GM19452 (cell line): Measurements from ENCODE around the gene CPEB4.

Experiments
- ATAC-seq: cut with Tn5 transposase; IDR thresholded peaks from one replicate; pipeline ENCODE4 v1.9.1; 2021; ENCODE audit not compliant: unreplicated experiment

Gene CPEB4

DNA sequence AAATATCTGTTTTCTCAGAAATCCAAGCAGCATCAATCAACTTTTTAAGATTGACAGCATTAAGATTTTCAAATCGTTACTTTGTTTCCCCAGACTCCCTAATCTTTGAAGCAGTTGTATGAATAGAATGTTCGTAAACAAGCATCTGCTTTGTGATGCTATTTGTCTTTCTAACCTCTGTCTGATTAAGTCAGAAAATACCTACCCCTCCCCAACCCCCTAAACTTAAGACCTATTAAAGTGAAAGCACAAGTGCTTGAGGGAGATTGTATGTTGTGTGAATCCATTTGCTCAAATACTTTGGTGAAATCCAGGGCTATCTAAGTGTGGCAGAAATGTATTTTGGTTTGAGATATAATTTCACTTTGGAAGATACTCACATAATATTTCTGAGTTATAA, 53.0 kb downstream of the CPEB4 start:
- ATAC-seq = no peak

DNA sequence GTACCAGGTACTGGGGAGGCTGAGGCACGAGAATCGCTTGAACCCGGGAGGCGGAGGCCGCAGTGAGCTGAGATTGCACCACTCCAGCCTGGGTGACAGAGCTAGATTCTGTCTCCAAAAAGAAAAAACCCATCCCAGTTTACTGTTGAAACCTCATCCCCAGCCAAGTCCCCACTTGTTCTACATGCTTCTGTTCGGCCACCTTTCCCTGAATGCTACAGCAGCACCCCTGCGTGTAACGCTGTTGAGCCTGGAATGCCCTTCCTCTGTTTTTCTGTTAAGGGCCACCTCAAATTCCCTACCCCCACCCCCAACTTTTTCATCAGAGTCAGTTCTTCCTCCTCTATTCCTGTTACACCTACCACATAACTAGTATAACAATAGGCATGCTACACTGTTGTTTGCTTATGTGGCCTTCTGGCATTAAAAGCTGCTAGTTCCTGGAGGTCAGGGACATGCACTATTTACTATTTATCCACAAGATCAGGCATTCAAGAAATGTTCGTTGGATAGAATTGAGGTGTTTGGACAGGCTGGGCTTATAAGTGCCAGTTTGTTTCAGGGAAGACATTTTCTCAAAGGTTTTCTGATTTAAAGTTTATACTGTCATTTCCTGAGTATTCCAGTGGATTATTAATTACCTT, 53.7 kb downstream of the CPEB4 start:
- no peak for ATAC-seq

GRCh38 chr5:173944511-173944910, 56.4 kb downstream of the CPEB4 start:
- ATAC-seq = no peak

DNA sequence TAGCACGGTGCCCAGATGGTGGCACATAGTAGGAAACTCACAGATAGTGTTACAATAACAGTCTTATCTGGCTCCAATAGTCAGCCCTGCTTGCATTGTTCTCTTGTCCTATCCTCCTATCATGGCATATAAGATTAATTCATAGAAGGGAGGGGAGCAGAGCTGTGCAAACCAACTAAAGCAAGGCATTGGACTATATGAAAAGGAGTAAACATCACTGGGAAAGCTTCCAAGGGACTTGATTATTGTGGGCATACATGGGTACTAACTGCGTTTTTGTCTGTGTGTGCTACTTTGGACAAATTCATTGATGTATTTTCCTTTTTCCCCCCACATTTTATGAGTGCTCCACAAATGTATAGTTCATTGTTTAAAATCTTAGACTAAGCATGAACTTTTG, 57.0 kb downstream of the CPEB4 start:
- no peak for ATAC-seq

DNA sequence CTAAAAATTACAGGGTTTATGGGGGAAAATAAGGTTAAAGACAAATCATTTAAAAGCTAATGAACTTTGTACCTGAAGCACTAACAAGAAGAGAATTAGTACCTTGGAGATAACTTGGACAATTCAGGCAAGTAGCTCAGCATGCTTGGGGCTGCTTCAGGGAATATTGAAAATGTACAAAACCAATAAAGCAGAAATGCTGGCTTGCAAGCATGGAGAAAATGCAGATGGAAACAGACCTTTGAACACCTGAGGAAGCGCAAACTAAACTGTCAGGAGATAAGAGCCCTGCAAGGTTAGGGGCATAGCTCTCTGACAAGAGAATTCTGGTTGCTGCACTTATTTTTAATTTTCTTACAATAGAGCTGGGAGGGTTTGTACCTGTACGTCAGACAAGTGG, 58.2 kb downstream of the CPEB4 start:
- no peak for ATAC-seq

DNA sequence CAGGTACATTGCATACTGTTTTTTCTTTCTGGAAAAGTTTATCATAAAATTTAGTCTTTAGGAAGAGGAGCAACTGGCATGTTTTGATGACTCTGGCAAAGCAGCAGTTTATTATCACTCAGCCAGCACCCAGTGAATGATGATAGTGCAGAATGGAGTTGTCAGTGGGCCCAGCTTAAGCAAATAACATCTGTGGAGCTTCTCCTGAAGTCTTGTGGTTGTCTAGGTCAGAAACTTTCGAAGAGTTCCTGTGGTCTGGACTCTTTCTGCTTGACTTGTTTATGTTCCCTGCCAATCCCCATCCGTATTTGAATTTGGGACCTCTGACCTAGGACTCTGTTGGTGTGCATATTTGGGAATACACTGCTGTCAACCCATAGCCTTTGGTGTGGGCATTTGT, 62.7 kb downstream of the CPEB4 start:
- no peak for ATAC-seq

- no peak for ATAC-seq
These were observed 65.5 kb downstream of the CPEB4 start for GRCh38 chr5:173953528-173954090.

GRCh38 chr5:173954671-173955521, 66.7 kb downstream of the CPEB4 start:
- ATAC-seq = no peak

GRCh38 chr5:173960986-173961385, 72.8 kb downstream of the CPEB4 start:
- ATAC-seq = no peak

GRCh38 chr5:173961418-173961817, 73.3 kb downstream of the CPEB4 start:
- ATAC-seq = no peak

- no peak for ATAC-seq
These were observed 74.4 kb downstream of the CPEB4 start for GRCh38 chr5:173962436-173962972.

GRCh38 chr5:173963182-173963838, 75.2 kb downstream of the CPEB4 start:
- no peak for ATAC-seq

DNA sequence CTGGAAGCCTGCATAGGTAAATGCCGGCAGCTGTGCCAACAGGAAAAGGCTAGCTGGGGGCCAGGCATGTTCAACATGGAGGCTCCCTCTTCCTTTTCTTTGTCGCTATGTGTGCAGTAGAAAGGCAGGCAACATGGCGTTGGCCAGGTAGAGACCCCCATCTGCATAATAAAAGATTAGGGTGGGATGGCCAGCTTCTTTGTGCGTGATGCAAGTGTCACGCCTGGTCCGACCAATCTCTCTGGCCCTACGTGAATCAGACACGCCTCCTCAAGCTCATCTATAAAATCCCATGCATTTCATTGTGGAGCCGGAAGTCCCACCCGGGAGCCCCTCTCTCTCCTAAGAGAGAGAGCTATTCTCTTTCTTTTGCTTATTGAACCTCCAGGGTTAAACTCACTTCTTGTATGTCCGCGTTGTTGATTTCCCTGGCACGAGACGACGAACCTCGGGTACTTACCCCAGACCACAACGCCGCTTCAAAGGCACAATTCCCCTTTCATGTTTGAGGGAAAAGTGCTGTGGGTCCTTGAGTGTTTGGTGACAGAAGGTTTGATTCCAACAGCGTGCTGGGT, 75.8 kb downstream of the CPEB4 start:
- no peak for ATAC-seq

DNA sequence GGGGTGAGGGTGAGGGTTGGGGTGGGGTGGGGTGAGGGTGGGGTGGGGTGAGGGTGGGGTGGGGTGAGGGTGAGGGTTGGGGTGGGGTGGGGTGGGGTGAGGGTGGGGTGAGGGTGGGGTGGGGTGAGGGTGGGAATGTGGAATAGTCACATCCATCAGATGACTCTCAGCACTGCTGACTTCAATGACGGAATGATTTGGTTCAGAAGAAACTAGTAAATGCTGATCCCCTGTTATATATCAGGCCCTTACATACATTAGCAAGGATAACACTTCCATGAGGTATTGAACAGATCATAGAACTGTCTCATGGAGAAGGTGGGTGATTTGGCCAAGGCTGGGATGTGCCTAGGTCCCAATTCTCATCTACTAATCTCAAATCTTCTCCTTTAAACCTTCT, 76.4 kb downstream of the CPEB4 start:
- no peak for ATAC-seq

- no peak for ATAC-seq
These were observed 79.1 kb downstream of the CPEB4 start for GRCh38 chr5:173967241-173967640.

DNA sequence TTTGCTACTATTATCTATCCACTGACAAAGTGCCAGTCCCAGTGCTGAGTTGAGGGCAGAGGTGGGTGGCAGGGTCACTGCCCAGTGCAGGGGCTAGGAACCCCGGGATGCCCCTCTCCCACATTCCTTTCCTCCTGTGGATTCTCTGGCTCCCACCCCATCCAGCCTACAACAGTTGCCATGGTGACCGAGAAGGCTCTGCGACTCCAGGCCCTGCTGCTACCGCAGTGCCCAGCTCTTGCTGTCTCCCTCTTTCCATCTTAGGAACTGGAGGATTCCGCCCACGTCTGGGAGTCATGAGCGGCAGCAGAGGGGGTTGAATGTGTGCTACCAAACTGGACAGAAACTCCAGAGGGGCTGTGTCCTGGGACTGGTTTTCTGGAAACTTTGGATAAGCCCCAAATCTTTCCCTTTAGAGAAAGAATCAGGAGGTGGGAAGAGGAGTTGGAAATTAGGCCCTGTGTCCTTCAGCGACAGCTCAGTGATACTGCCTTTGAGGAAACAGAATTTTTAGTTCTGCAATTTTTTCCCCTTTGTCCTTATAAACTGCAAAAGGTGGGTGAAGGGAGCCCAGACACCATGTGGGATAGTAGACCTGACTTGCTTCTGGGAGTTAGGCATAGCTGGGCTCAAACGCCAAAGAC, 80.1 kb downstream of the CPEB4 start:
- ATAC-seq = no peak

DNA sequence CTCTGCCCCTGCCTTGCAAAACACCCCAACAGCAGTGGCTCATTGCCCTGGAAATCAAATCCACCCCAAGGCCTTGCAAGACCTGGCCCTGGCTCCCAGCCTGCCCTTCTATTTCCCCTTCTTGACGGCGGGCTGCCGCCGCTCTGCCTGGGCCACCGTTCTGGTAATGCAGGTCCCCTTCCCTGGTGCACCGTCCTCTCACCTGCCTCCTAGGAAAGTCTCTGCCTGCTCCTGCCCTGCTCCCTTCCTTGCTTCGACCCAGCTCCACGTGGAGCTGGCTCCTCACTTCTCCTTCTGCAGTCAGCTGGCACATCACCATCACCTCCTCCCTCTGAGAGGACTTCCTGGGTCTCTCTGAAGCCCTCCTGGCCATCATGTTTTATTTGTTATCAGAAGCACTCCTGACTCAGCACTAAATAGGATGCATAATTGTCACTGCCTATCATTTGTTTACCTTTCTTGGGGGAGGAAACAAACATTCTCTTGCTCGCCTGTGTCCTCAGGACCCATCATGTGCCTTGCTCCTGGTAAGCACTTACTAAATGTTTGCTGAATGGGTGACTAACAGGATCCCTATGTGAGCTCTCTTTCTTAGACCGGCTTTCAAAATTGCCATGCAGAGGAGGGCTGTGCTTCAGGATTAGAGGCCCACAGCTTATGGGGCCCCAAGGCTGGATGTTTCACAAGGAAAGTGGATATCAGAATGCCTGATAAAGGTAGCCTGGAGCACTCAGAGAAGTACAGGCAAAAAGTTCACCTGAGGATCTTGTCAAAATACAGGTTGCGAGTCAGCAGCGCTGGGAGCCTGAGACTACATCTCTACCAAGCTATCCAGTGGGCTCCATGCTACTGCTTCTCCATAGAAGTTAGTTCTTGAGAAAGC, 81.3 kb downstream of the CPEB4 start:
- no peak for ATAC-seq

DNA sequence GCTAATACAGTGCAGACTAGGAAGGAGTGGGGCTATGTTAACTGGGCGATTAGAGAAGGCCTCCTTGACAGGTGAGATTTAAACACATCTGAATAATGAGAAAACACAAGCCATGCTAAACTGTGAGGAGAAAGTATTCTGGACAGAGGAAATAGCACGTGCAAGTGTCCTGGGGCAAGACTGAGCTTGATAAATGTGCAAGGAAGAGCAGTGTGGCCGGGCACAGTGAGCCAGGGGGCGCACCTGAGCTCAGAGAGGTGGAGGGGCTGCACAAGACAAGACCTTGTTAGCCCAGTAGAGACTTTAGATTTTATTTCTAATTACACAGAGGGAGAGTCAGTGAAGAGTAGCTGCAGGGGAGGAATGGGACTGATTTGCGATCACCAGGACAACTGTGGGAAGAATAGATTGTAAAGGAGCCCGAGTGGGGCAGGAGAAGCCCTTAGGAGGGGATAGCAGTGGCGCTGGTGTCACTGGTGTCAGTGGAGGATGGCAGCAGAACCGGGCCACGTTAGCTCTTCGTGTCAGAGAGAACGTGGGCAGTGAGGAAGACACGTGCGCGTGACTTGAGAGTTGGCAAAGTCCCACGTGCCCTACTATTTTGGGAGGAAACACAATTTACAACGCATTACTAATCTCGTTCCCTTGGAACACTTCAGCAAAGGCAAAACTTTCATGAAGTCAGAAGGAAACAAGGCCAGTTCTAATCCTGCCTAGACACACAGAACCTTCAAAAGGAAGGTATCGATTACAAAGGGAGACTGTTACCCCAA, 82.9 kb downstream of the CPEB4 start:
- no peak for ATAC-seq
